Raji (cell line): ENCODE results near the gene PGM2L1.

ENCODE experiments used
- POLR2A ChIP-seq: IDR thresholded peaks from 2 replicates; pipeline ENCODE4 v1.6.1; 2011; ENCODE audit warnings: low read depth, low read length, control low read depth; ENCODE audit not compliant: insufficient read depth

Gene PGM2L1

GRCh38 chr11:74284466-74284865 lies 113.8 kb downstream of the PGM2L1 start:
- TF ChIP-seq POLR2A: no peak

GRCh38 chr11:74283580-74284180 lies 114.6 kb downstream of the PGM2L1 start:
- no peak for TF ChIP-seq POLR2A

- TF ChIP-seq POLR2A: no peak
Observed at GRCh38 chr11:74282914-74283371, 115.3 kb downstream of the PGM2L1 start.

- TF ChIP-seq POLR2A: no peak
Observed at GRCh38 chr11:74282421-74282820, 115.8 kb downstream of the PGM2L1 start.

- TF ChIP-seq POLR2A: no peak
Observed at GRCh38 chr11:74280494-74280893, 117.7 kb downstream of the PGM2L1 start.
